GM12801 (cell line): Measurements from ENCODE around the gene EIF1B.

ENCODE experiments used
- TF ChIP-seq, protein P1 (sequence below): IDR thresholded peaks from one replicate; pipeline ENCODE4 v1.5.1; 2011; ENCODE audit warnings: control low read depth; ENCODE audit not compliant: insufficient read length; ENCODE audit errors: extremely low read depth

The EIF1B gene

DNA sequence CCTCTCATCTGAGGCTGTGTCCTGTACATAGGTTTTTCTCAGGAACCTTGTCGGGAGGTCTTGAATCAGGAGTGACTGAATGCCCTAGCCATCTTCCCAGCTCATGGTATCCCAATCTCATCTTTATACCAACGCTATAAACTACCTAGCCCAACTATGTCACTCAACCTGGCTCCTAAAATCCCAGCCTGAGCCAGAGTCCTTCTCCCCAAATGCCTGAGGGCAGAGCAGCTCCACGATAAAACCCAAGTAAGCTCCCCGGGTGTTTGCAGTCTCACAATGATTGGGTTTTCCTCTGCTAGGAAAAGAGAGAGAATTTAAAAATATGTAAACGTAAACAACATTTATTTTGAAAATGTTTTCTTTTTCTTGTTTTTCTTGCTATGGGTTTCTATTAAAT, 14.4 kb downstream of the EIF1B start:
- TF ChIP-seq, protein P1, sequence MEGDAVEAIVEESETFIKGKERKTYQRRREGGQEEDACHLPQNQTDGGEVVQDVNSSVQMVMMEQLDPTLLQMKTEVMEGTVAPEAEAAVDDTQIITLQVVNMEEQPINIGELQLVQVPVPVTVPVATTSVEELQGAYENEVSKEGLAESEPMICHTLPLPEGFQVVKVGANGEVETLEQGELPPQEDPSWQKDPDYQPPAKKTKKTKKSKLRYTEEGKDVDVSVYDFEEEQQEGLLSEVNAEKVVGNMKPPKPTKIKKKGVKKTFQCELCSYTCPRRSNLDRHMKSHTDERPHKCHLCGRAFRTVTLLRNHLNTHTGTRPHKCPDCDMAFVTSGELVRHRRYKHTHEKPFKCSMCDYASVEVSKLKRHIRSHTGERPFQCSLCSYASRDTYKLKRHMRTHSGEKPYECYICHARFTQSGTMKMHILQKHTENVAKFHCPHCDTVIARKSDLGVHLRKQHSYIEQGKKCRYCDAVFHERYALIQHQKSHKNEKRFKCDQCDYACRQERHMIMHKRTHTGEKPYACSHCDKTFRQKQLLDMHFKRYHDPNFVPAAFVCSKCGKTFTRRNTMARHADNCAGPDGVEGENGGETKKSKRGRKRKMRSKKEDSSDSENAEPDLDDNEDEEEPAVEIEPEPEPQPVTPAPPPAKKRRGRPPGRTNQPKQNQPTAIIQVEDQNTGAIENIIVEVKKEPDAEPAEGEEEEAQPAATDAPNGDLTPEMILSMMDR: no peak

DNA sequence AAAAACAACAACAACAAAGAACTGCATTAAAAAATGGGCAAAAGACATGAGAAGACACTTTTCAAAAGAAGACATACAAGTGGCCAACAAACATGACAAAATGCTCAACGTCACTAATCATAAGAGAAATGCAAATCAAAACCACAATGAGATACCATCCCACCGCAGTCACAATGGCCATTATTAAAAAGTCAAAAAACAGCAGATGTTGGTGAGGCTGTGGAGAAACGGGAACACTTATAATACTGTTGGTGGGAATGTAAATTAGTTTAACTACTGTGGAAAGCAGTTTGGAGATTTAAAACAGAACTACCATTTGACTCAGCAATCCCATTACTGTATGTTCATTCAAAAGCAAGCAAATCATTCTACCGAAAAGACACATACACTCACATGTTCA, 15.1 kb downstream of the EIF1B start:
- TF ChIP-seq, protein P1: no peak

DNA sequence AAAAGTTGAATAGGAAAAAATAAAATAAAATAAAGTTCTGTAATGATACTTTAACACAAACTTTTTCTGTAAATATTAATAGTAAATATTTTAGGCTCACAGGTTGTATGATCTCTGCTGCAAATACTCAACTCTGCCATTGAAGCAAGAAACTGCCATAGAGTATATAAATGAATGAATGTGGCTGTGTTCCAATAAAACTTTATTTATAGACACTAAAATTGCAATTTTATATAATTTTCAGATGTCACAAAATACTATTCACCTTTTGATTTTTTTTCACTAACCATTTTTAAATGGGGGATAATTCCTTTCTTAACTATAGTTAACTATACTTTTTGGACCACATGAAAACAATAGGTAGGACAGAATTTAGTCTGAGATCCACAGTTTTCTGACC, 16.0 kb downstream of the EIF1B start:
- TF ChIP-seq, protein P1: no peak

DNA sequence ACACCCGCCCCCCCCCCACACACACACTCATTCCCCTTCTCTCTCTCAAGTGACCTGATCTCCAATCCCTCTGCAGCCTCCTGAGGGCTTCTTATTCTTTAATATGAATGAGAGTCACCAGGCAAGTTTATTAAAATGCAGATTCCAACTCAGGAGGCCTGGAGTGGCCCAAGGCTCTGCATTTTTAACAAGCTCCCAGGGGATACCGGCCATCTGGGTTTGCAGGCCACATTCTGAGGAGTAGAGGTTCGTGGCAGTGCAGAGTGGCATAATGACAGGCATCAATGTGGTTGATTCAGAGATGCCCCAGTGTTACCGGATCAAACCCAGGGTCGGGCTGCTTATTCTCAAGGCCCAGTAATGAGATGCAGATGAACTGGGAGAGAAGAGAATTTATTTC, 18.9 kb downstream of the EIF1B start:
- TF ChIP-seq, protein P1: no peak

DNA sequence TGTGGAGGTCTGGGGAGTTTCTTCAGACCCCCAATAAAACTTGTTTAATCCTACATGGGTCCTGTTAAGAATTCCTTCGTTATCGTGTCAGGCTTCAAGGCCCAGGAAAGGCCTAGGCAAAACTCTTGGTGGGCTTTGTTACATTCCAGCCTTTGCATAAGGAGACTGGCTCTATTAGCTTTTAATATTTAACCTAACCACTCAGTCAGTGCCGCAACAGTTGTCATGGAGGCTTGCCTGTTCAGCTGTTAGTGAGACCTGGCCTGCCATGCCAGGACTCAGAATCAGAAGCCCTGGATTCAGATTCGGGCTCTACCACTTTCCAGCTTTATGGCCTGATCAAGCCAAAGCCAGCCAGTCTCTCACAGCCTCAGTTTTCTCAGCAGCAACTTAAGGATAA, 19.6 kb downstream of the EIF1B start:
- TF ChIP-seq, protein P1: no peak

DNA sequence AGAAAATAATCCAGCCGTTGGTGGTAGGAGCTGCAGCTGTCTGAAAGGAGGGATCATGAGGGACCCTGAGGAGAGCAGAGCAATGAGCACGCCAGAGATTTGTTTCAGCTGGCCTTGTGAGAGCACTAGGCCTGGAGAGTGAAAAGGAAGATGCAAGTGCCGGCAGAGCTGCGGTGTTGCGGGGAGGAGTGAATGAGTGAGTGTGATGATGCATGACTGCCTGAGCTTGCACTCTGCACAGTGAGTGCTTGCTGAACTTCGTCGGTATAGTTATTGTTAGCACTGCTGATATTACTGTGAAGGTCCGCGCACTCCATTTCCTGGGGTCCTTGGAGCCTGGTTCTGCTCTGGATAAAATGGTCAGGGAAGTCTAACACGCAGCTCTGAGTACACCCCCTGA, 23.2 kb downstream of the EIF1B start:
- TF ChIP-seq, protein P1: no peak

DNA sequence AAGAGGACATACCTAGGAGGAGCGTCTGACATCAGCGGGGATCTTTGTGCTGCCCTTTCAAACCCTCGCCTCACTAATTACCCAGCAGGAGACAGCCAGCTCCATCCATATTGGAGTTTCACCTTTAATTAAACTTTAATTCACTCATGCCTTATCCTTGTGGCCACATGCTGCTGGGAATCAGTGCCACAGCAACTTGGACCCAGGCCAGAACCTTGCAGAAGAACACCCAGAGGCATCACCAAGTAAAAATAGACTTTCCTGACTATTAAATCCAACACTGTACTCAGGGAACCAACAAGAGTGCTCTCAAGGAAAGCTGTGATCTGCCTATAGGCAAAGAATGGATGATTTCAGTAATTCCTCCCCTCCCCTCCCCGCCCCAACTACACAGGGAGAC, 23.9 kb downstream of the EIF1B start:
- TF ChIP-seq, protein P1: no peak

DNA sequence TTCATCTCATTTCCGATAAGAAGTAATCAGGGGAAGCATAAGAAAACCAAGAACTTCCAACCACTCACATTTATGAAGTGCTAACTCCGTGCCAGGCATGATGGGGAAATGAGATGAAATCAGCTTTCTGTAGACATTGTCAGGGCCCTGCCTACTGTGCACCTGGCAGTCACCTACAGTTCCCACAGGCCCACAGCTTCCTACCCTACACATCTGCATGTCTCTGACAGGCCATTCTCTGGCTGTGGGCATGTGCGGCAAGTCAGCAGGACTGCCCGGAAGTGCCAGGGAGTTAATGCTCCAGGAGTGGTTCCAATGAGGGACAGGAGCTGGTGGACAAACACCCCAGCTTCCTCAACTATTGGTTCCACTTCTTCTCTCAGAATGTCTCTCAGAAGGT, 24.3 kb downstream of the EIF1B start:
- TF ChIP-seq, protein P1: no peak
